NB4 (cell line): Measurements from ENCODE around the gene RSPH6A.

Experiments
- TF ChIP-seq, protein P1 (sequence below): IDR thresholded peaks from one replicate; pipeline ENCODE4 v1.5.1; 2012; ENCODE audit warnings: low read depth, low read length
- TF ChIP-seq, protein P2 (sequence below): IDR thresholded peaks from 2 replicates; pipeline ENCODE4 v1.6.1; 2011; ENCODE audit warnings: low read depth, low read length

DNA sequence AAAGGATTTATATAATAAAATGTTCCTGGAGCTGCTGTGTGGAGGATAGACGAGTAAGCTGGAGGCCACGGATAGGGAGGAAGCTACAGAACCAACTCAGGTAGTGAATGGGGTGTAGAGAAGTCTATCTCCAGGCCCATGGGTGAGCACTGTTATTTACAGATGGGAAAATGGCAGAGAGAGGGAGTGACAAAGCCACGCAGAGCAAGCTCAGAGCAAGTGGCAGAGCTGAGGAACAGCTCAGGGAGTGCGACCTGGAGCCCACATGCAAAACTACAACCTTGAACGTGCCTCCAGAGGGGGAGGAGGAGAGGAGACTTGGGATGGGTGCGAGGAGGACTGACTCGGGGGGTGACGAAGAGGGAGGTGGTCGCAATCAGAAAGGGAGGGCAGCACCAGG, 13.4 kb upstream of the RSPH6A start:
- TF ChIP-seq, protein P1, sequence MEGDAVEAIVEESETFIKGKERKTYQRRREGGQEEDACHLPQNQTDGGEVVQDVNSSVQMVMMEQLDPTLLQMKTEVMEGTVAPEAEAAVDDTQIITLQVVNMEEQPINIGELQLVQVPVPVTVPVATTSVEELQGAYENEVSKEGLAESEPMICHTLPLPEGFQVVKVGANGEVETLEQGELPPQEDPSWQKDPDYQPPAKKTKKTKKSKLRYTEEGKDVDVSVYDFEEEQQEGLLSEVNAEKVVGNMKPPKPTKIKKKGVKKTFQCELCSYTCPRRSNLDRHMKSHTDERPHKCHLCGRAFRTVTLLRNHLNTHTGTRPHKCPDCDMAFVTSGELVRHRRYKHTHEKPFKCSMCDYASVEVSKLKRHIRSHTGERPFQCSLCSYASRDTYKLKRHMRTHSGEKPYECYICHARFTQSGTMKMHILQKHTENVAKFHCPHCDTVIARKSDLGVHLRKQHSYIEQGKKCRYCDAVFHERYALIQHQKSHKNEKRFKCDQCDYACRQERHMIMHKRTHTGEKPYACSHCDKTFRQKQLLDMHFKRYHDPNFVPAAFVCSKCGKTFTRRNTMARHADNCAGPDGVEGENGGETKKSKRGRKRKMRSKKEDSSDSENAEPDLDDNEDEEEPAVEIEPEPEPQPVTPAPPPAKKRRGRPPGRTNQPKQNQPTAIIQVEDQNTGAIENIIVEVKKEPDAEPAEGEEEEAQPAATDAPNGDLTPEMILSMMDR: no peak
- TF ChIP-seq, protein P2, sequence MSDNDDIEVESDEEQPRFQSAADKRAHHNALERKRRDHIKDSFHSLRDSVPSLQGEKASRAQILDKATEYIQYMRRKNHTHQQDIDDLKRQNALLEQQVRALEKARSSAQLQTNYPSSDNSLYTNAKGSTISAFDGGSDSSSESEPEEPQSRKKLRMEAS: no peak
